Measurements from ENCODE around the gene PCSK1.
"Not testable (repeated sequence)": the region's sequence is repeated elsewhere in the genome, so short reads cannot be mapped to it uniquely, and the experiment has no call there.

PCSK1 gene

GRCh38 chr5:96408210-96408777 is 24.8 kb downstream of the PCSK1 start:
- H3K27ac ChIP-seq, result peak overlapping the region; percentile 23 to 50
- no peak for DNase-seq (ENCODE audit: low spot score)
- TF ChIP-seq CTCF (IDR thresholded peaks at IDR 0.05), result no peak
- no peak overlapping the region for H3K4me3 ChIP-seq

GRCh38 chr5:96407436-96407835 is 25.6 kb downstream of the PCSK1 start:
- Histone ChIP-seq H3K27ac (no peak overlapping the region), H3K4me3 (no peak overlapping the region)
- no peak for TF ChIP-seq CTCF (IDR thresholded peaks at IDR 0.05)
- no peak for DNase-seq (ENCODE audit: low spot score)

- Histone ChIP-seq H3K27ac (no peak overlapping the region), H3K4me3 (no peak overlapping the region)
- no peak for DNase-seq (ENCODE audit: low spot score)
- no peak for TF ChIP-seq CTCF (IDR thresholded peaks at IDR 0.05)
These were observed 28.7 kb downstream of the PCSK1 start for GRCh38 chr5:96404191-96404867.

- Histone ChIP-seq H3K27ac (no peak overlapping the region), H3K4me3 (no peak overlapping the region)
- no peak for TF ChIP-seq CTCF (IDR thresholded peaks at IDR 0.05)
- no peak for DNase-seq (ENCODE audit: low spot score)
These were observed 30.5 kb downstream of the PCSK1 start for GRCh38 chr5:96402500-96402899.

- Histone ChIP-seq H3K4me3 (no peak overlapping the region), H3K27ac (no peak overlapping the region)
- no peak for DNase-seq (ENCODE audit: low spot score)
- TF ChIP-seq CTCF (IDR thresholded peaks at IDR 0.05), result no peak
These were observed 36.2 kb downstream of the PCSK1 start for GRCh38 chr5:96396878-96397277.

- H3K4me3 ChIP-seq; DNase-seq (ENCODE audit: low spot score); H3K27ac ChIP-seq: not testable (repeated sequence)
These were observed 37.8 kb downstream of the PCSK1 start for GRCh38 chr5:96395295-96395694.

GRCh38 chr5:96391921-96392320 is 41.1 kb downstream of the PCSK1 start:
- TF ChIP-seq CTCF (IDR thresholded peaks at IDR 0.05), result no peak
- Histone ChIP-seq H3K4me3 (no peak overlapping the region), H3K27ac (peak overlapping the region in 1 of 2 donors; percentile 66)
- no peak for DNase-seq (ENCODE audit: low spot score)
